Naive thymus-derived CD8-positive, alpha-beta T cell (primary cell): ENCODE measurements around the gene BOLA1. TPM values are rescaled to one million over a fixed set of nuclear protein-coding genes. Genes with fewer than 3 reads are reported as not detected.

ENCODE experiments used
- ATAC-seq, 2 donors: fragments of 150-1000 bp; cut with Tn5 transposase in 1 of 2; sonication (Bioruptor Pico), chemical (Tn5 transposase) in 1 of 2; 1 replicate in 1 of 2; 2 replicates in 1 of 2; pipeline ENCODE4 v1.10.0; 2021; ENCODE audit warnings: mild to moderate bottlenecking in 2 of 2, moderate library complexity in 2 of 2
- POLR2A ChIA-PET: fragments of 350-600 bp; sonication (Branson Sonifier 250); formaldehyde crosslinking; loops from one replicate; lab custom pipeline; 2021; ENCODE audit warnings: antibody characterized with exemption; lab: Charles Lee
- DNase-seq, 10 donors: peaks; one replicate each; pipeline versions ENCODE4 v3.0.0 to v3.0.0-alpha.2; 2020 to 2022
- H3K27ac Mint-ChIP-seq, 10 donors: one replicate each; pipeline ENCODE4 v1.8.0; 2020 to 2022; ENCODE audit warnings: mild to moderate bottlenecking in 10 of 10, mixed read lengths in 10 of 10, moderate library complexity in 4 of 10, inconsistent platforms in 1 of 10
- H3K27me3 Mint-ChIP-seq, 5 donors: one replicate each; pipeline ENCODE4 v1.8.0; 2021 to 2022; ENCODE audit warnings: mixed read lengths in 5 of 5
- H3K36me3 Mint-ChIP-seq, 3 donors: one replicate each; pipeline ENCODE4 v1.8.0; 2020 to 2022; ENCODE audit warnings: mixed read lengths in 3 of 3, mild to moderate bottlenecking in 2 of 3, inconsistent platforms in 1 of 3
- H3K4me1 Mint-ChIP-seq, 4 donors: one replicate each; pipeline ENCODE4 v1.8.0; 2021 to 2022; ENCODE audit warnings: mixed read lengths in 4 of 4
- H3K4me3 Mint-ChIP-seq, 10 donors: one replicate each; pipeline ENCODE4 v1.8.0; 2020 to 2022; ENCODE audit warnings: mild to moderate bottlenecking in 10 of 10, mixed read lengths in 10 of 10, moderate library complexity in 6 of 10, inconsistent platforms in 1 of 10
- H3K9me3 Mint-ChIP-seq, 9 donors: one replicate each; pipeline ENCODE4 v1.8.0; 2020 to 2022; ENCODE audit warnings: mixed read lengths in 9 of 9, mild to moderate bottlenecking in 3 of 9, inconsistent platforms in 1 of 9, moderate library complexity in 1 of 9
- polyA plus RNA-seq, 3 donors: library from polyadenylated mRNA; unstranded; fragments of 300-500 nt; fragmentation: Illumina TruSeq; gene quantifications; one replicate each; pipeline ENCODE4 v1.2.3, GENCODE V29; 2021
- total RNA-seq, 8 experiments: library from RNA in 2 of 8; stranded (reverse) in 2 of 8; gene quantifications; one replicate each; pipeline ENCODE4 v1.2.3 and lab custom pipeline; 2021 to 2026

The BOLA1 gene
- total and polyA plus RNA-seq, 5 experiments from 2014 or later, result 19.7 to 34.1 (median 21.6) TPM

DNA sequence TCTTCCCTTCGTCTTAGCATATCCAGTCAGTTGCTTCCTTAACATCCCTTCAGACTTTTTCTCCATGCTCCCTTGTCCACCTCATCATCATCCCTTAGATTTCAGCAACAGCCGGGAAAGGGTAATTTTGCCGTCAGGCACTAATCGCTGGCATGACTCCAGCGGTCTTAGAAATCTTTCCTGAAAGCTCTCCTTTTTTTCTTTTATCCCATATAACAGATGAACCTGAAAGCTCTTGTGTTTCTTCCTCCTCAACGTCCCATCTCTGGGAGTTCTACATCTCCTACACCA is 10.4 kb upstream of the BOLA1 start:
- no peaks in the 10 kb centered on the region for H3K9me3 Mint-ChIP-seq
- POLR2A ChIA-PET, result interaction anchor here (1.4 to 7.6 kb wide), 14 partner anchors 10 to 1169 kb away, joined by 4 to 353 read pairs (median 22); partner anchors contain the start of genes ANP32E, BOLA1, PLEKHO1 and SF3B4
- H3K4me1 Mint-ChIP-seq, result peaks cover 0 to 4% (median under 1%) of the 10 kb centered on the region in 4 donors
- H3K36me3 Mint-ChIP-seq, result no peaks in the 10 kb centered on the region
- H3K4me3 Mint-ChIP-seq, result no peak overlapping the region
- ATAC-seq (no peak), DNase-seq (no peak)
- no peaks in the 10 kb centered on the region for H3K27me3 Mint-ChIP-seq
- H3K27ac Mint-ChIP-seq, result no peak overlapping the region

DNA sequence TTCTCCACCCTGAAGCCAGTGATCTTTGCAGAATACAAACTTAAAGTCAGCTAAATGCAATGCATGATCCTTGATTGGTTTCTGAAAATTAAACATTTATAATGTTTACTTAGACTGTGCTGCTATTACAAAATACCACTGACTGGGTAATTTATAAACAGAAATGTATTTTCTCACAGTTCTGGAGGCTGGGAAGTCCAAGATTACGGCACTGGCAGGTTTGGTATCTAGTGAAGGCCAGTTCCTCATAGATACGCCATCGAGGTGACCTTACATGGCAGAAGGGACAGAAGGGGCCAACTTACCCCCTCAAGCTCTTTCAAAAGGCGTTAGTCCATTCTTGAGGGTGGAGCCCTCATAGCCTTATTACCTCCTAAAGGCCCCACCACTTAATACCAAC is 2.8 kb upstream of the BOLA1 start:
- no peak for ATAC-seq
- no peak overlapping the region for H3K4me3 Mint-ChIP-seq
- POLR2A ChIA-PET, result interaction anchor here (1.2 kb wide), 1 partner anchor 9 kb away, joined by 8 read pairs; a partner anchor contains a TSS

DNA sequence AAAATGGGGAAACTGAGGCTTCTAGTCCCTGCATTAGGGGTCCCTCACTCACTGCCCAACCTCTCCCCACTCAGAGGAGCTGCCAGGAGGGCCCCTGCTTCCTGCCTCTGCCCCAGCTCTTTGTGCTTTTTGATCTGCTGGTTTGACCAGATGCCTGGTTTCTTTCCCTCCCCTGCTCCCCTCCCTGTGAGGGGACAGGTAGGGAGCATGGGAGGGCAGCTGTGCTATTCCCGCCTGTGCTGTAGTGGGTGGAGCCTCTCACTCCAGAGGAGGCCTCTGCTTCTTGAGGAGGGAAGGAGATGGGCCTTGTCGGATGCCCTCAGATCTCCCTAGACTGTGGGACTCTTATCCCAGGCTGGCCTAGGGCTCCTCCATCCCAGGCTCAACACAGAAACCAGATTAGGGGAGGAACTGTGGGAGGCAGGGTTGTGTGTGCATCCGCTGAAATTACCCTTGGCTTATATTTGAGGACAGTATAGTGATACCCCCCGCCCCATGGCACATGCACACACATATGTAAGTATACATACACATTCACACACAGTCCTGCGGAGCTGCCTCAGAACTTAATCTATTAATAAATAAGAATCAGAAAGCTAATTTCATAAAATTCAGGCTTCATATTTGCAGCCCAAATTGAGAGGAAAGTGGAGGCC is 4.6 kb downstream of the BOLA1 start:
- peak overlapping the region in 2 of 10 donors; percentile 51 to 55 for H3K27ac Mint-ChIP-seq

More for the DNA sequence above, 2.8 kb upstream of the BOLA1 start:
- peaks cover 0 to 2% (median 0%) of the 10 kb centered on the region in 5 donors for H3K27me3 Mint-ChIP-seq
- peaks cover 0 to 4% (median 0%) of the 10 kb centered on the region in 9 donors for H3K9me3 Mint-ChIP-seq
- DNase-seq, result no peak
- no peak overlapping the region for H3K27ac Mint-ChIP-seq
- H3K36me3 Mint-ChIP-seq, result no peaks in the 10 kb centered on the region
- H3K4me1 Mint-ChIP-seq, result peaks cover 6 to 21% (median 17%) of the 10 kb centered on the region in 4 donors

GRCh38 chr1:149906570-149907075 is 7.3 kb downstream of the BOLA1 start:
- H3K4me3 Mint-ChIP-seq, result peak overlapping the region in 1 of 10 donors; percentile 35
- no peak overlapping the region for H3K27ac Mint-ChIP-seq
- DNase-seq, result no peak
- POLR2A ChIA-PET, result interaction anchor here (1.8 kb wide), 1 partner anchor 19 kb away, joined by 11 read pairs; a partner anchor contains a TSS
- ATAC-seq, result no peak
- no peaks in the 10 kb centered on the region for H3K9me3 Mint-ChIP-seq
- H3K27me3 Mint-ChIP-seq, result no peaks in the 10 kb centered on the region
- H3K36me3 Mint-ChIP-seq, result peaks cover 0 to 3% (median 0%) of the 10 kb centered on the region in 3 donors
- H3K4me1 Mint-ChIP-seq, result peaks cover 0 to 5% (median 1%) of the 10 kb centered on the region in 4 donors

More for the DNA sequence above, 4.6 kb downstream of the BOLA1 start:
- Mint-ChIP-seq H3K36me3 (peaks cover 0 to 3% (median 0%) of the 10 kb centered on the region in 3 donors), H3K9me3 (peaks cover 0 to 4% (median 0%) of the 10 kb centered on the region in 9 donors), H3K27me3 (no peaks in the 10 kb centered on the region), H3K4me3 (no peak overlapping the region), H3K4me1 (peaks cover 7 to 24% (median 16%) of the 10 kb centered on the region in 4 donors)
- POLR2A ChIA-PET, result interaction anchor here (0.6 kb wide), 1 partner anchor 579 kb away, joined by 10 read pairs; no protein-coding TSS in a partner anchor
- no peak for DNase-seq
- ATAC-seq, result no peak

- no peaks in the 10 kb centered on the region for H3K9me3 Mint-ChIP-seq
- no peaks in the 10 kb centered on the region for H3K36me3 Mint-ChIP-seq
- H3K27ac Mint-ChIP-seq, result peak overlapping the region in 4 of 10 donors; percentile 38 to 78 (median 64)
These were observed 15.2 kb downstream of the BOLA1 start for GRCh38 chr1:149914545-149914944.

GRCh38 chr1:149915429-149916192 is 16.2 kb downstream of the BOLA1 start:
- Mint-ChIP-seq H3K4me1 (peaks cover 14 to 46% (median 42%) of the 10 kb centered on the region in 4 donors), H3K9me3 (no peaks in the 10 kb centered on the region), H3K36me3 (no peaks in the 10 kb centered on the region), H3K4me3 (peak overlapping the region; percentile 68 to 93 (median 90)), H3K27ac (peak overlapping the region; percentile 10 to 85 (median 66)), H3K27me3 (peaks cover 0 to 4% (median 0%) of the 10 kb centered on the region in 5 donors)
- DNase-seq (no peak), ATAC-seq (no peak)
- POLR2A ChIA-PET, result interaction anchor here (1.5 to 2.8 kb wide), 3 partner anchors 11 to 28 kb away, joined by 6 to 20 read pairs (median 15); partner anchors contain the start of gene SF3B4

More at GRCh38 chr1:149914545-149914944, 15.2 kb downstream of the BOLA1 start:
- POLR2A ChIA-PET, result interaction anchor here (2.8 kb wide), 1 partner anchor 14 kb away, joined by 15 read pairs; the partner anchor contains the start of gene SF3B4
- H3K4me1 Mint-ChIP-seq, result peaks cover 14 to 46% (median 42%) of the 10 kb centered on the region in 4 donors
- ATAC-seq, result no peak
- H3K4me3 Mint-ChIP-seq, result no peak overlapping the region
- no peak for DNase-seq
- peaks cover 0 to 4% (median 0%) of the 10 kb centered on the region in 5 donors for H3K27me3 Mint-ChIP-seq

DNA sequence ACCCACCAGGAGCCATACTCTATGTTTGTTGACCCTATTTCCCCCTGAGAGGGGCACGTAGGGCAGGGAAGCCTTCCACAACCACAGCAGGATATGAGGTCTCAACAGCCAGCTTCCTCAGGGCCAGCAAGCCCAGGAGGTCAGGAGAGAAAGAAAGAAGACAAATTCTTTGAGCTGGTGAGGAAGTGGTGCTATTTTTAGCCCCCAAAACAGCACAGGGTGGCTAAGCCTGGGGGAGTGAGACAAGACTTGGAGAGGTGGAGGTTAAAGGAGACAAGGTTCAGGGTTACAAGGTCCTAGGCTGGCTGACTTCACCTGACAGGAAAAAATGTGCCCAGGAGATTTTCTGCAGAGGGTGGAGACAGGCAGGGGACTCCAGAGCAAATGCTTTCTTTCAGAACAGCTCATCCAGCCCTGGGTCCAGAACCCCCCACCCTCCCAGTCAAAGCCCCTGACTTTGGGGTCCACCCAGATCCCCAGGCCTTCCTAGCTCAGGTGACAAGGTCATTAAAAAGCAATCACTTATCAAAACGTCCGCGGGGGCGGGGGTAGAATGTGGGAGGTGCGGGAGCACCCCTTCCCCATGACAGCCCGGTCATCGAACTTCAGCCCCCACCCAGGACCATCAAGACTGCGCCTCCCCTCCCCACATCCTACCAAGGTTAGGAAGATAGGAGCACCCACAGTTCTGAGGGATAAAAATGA is 17.0 kb downstream of the BOLA1 start:
- peaks cover 0 to 4% (median 0%) of the 10 kb centered on the region in 5 donors for H3K27me3 Mint-ChIP-seq
- ATAC-seq (peak; percentile 21 to 45), DNase-seq (no peak)
- peak overlapping the region; percentile 10 to 85 (median 72) for H3K27ac Mint-ChIP-seq
- H3K4me3 Mint-ChIP-seq, result peak overlapping the region; percentile 68 to 93 (median 90)
- no peaks in the 10 kb centered on the region for H3K9me3 Mint-ChIP-seq
- peaks cover 14 to 46% (median 42%) of the 10 kb centered on the region in 4 donors for H3K4me1 Mint-ChIP-seq
- POLR2A ChIA-PET, result interaction anchor here (1.5 to 2.8 kb wide), 3 partner anchors 10 to 29 kb away, joined by 6 to 20 read pairs (median 15); partner anchors contain the start of gene SF3B4
- H3K36me3 Mint-ChIP-seq, result no peaks in the 10 kb centered on the region

- peak; percentile 44 to 50 for ATAC-seq
- Mint-ChIP-seq H3K36me3 (peaks cover 0 to 4% (median 3%) of the 10 kb centered on the region in 3 donors), H3K4me3 (peak overlapping the region; percentile 68 to 93 (median 90)), H3K9me3 (no peaks in the 10 kb centered on the region), H3K27me3 (peaks cover 0 to 4% (median 0%) of the 10 kb centered on the region in 5 donors), H3K27ac (peak overlapping the region in 7 of 10 donors; percentile 31 to 85 (median 78)), H3K4me1 (peaks cover 14 to 46% (median 42%) of the 10 kb centered on the region in 4 donors)
- POLR2A ChIA-PET, result interaction anchor here (1.5 to 2.8 kb wide), 3 partner anchors 9 to 29 kb away, joined by 6 to 20 read pairs (median 15); partner anchors contain the start of gene SF3B4
- no peak for DNase-seq
These were observed 17.5 kb downstream of the BOLA1 start for GRCh38 chr1:149916898-149917252.

DNA sequence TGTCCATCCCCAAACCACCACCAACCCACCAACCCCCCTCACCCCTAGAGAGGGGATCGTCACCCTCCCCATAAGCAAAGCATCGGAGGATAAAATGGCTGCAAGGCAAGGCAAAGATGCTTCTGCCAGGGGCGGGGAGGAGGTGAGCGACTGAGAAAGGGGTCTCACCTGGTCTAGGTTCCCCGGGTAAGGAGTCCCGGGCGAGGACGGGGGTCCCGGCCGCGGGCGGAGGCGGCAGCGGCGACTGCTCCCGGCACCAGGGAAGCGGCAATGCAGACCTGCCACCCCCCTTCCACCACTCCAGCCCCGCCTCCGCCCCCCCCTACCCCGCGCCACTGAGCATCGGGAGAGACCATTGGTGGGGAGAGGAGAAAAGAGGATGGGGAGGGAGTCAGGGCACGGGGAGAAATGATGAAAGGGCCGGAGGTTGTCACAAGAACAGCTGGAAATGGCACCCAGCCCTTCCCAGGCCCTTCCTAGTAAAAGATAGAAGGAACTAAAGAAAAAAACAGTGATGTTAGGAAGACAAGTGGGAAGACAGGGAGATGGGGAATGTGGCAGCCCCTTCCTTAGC is 18.3 kb downstream of the BOLA1 start, which contains the start of gene SV2A:
Gene SV2A, minus strand, starts transcription at position 274 of the 574 bp plus-strand sequence. CDS start 4,004 bp downstream, outside the sequence.
- peak within 1 kb of the TSS; percentile 31 to 89 (median 86) for H3K27ac Mint-ChIP-seq
- peaks cover 0 to 4% (median 0%) of the 10 kb centered on the region in 5 donors for H3K27me3 Mint-ChIP-seq
- H3K36me3 Mint-ChIP-seq, result peaks cover 0 to 12% (median 6%) of the 10 kb centered on the region in 3 donors
- peak in 7 of 10 donors; percentile 28 to 70 (median 41) for DNase-seq
- peak; percentile 66 to 76 for ATAC-seq
- no peaks in the 10 kb centered on the region for H3K9me3 Mint-ChIP-seq
- H3K4me3 Mint-ChIP-seq, result peak within 1 kb of the TSS; percentile 68 to 93 (median 90)
- POLR2A ChIA-PET, result interaction anchor here (2.3 kb wide), 1 partner anchor 30 kb away, joined by 7 read pairs; a partner anchor contains a TSS
- H3K4me1 Mint-ChIP-seq, result peaks cover 12 to 47% (median 42%) of the 10 kb centered on the region in 4 donors

- Mint-ChIP-seq H3K36me3 (peaks cover 13 to 52% (median 35%) of the 10 kb centered on the region in 3 donors), H3K4me3 (peak overlapping the region in 3 of 10 donors; percentile 6 to 55 (median 54))
- ATAC-seq, result no peak
These were observed 24.3 kb downstream of the BOLA1 start for GRCh38 chr1:149923626-149924025.

DNA sequence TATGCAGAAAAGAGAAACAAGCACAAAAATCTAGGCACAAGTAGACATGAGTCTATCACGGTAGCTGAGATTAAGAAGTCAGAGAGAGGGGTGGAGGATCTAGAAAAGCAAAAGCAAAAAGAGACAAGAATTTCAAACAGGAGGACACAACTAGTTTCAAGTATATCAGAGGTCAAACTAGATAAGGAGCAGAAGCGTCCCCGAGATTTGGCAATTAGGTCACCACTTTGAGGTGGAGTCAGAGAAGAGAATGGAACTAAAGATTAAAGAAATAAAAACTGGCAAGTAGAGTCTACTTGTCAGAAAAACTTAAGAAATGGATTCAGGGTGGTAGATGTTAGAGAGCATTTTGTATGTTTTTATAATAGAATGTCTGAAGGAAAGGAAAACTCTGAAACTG is 26.0 kb downstream of the BOLA1 start:
- ATAC-seq (no peak), DNase-seq (no peak)
- Mint-ChIP-seq H3K27ac (peak overlapping the region in 5 of 10 donors; percentile 18 to 60 (median 53)), H3K36me3 (peaks cover 13 to 52% (median 35%) of the 10 kb centered on the region in 3 donors), H3K27me3 (no peaks in the 10 kb centered on the region), H3K9me3 (no peaks in the 10 kb centered on the region), H3K4me1 (peaks cover 28 to 55% (median 47%) of the 10 kb centered on the region in 4 donors), H3K4me3 (peak overlapping the region in 9 of 10 donors; percentile 46 to 95 (median 76))
- POLR2A ChIA-PET, result interaction anchor here (1.1 to 2.3 kb wide), 3 partner anchors 25 to 81 kb away, joined by 3 to 17 read pairs (median 4); a partner anchor contains a TSS

More at GRCh38 chr1:149923626-149924025, 24.3 kb downstream of the BOLA1 start:
- DNase-seq, result no peak
- Mint-ChIP-seq H3K4me1 (peaks cover 26 to 50% (median 44%) of the 10 kb centered on the region in 4 donors), H3K27me3 (no peaks in the 10 kb centered on the region), H3K9me3 (no peaks in the 10 kb centered on the region), H3K27ac (peak overlapping the region in 2 of 10 donors; percentile 27 to 85)
- POLR2A ChIA-PET, result interaction anchor here (3.2 kb wide), 1 partner anchor 36 kb away, joined by 14 read pairs; a partner anchor contains a TSS
